Activated CD8-positive, alpha-beta T cell treated with anti-CD3 and anti-CD28 coated beads for 36 hours (primary cell): ENCODE data around the gene KCP. TPM values are rescaled to one million over a fixed set of nuclear protein-coding genes. Genes with fewer than 3 reads are reported as not detected.

Source experiments
- ATAC-seq: fragments of 200-7000 bp; cut with Tn5 transposase; one replicate; pipeline ENCODE4 v1.10.0; 2021; ENCODE audit warnings: mild to moderate bottlenecking, moderate library complexity
- CTCF ChIA-PET: fragments of 350-600 bp; sonication (Branson Sonifier 250); formaldehyde crosslinking; loops from one replicate; lab custom pipeline; 2021; ENCODE audit warnings: antibody characterized with exemption; lab: Charles Lee
- POLR2A ChIA-PET: fragments of 350-600 bp; sonication (Branson Sonifier 250); formaldehyde crosslinking; loops from one replicate; lab custom pipeline; 2021; ENCODE audit warnings: antibody characterized with exemption; lab: Charles Lee
- DNase-seq: peaks from one replicate; pipeline ENCODE4 v3.0.0-alpha.2; 2020
- H3K27ac Mint-ChIP-seq: one replicate; pipeline ENCODE4 v1.8.0; 2021; ENCODE audit warnings: mild to moderate bottlenecking, mixed read lengths
- H3K27me3 Mint-ChIP-seq: one replicate; pipeline ENCODE4 v1.8.0; 2021; ENCODE audit warnings: mixed read lengths
- H3K36me3 Mint-ChIP-seq: one replicate; pipeline ENCODE4 v1.8.0; 2021; ENCODE audit warnings: low read depth, mixed read lengths
- H3K4me1 Mint-ChIP-seq: one replicate; pipeline ENCODE4 v1.8.0; 2021; ENCODE audit warnings: low read depth, mixed read lengths
- H3K4me3 Mint-ChIP-seq: one replicate; pipeline ENCODE4 v1.8.0; 2021; ENCODE audit warnings: mild to moderate bottlenecking, moderate library complexity, mixed read lengths
- H3K9me3 Mint-ChIP-seq: one replicate; pipeline ENCODE4 v1.8.0; 2021; ENCODE audit warnings: mixed read lengths
- CTCF ChIP-seq: fragments of 200-600 bp; IDR thresholded peaks from one replicate; pipeline ENCODE4 v1.8.0; 2022; ENCODE audit warnings: antibody characterized with exemption, mild to moderate bottlenecking
- intact Hi-C: fragments of 100-400 bp; cut with micrococcal nuclease; formaldehyde crosslinking; loops from one replicate; pipeline ENCODE4 v1.10.0; 2022
- total RNA-seq, 2 experiments: library from RNA; stranded (reverse); gene quantifications; one replicate each; pipeline ENCODE4 v1.2.3, GENCODE V29; 2021

The KCP gene
- total RNA-seq, 2 experiments from 2014 or later: not detected

DNA sequence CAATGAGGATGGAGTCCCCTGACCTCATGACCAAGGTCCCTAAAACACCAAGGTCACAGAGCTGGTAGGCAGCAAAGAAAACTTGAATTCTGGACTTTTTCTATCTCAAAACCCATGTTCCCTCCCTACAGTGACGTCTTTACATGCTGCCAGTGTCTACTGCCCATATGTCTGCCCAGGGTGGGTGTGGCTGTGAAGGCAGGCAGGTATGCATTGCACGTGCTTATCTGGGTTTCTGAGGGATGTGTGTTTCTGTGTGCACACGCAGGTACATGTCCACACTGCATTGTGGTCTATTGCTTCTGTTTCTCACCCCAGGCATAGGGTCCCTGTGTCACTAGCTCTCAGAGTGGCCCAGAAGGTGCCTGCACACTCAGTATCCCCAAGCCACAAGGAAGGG, 34.4 kb downstream of the KCP start:
- ChIA-PET POLR2A (no interaction called here), CTCF (interaction anchor here (3.5 kb wide), 1 partner anchor 13 kb away, joined by 16 read pairs; the partner anchor contains the start of gene ATP6V1F)
- no peaks in the 10 kb centered on the region for H3K4me1 Mint-ChIP-seq
- no peaks in the 10 kb centered on the region for H3K36me3 Mint-ChIP-seq
- no peaks in the 10 kb centered on the region for H3K9me3 Mint-ChIP-seq
- DNase-seq (no peak), ATAC-seq (no peak)
- H3K27ac Mint-ChIP-seq: no peak overlapping the region
- intact Hi-C loops: loop anchor here (10.0 kb wide), 1 partner anchor 261 kb away; no protein-coding TSS in a partner anchor
- no peak for TF ChIP-seq CTCF
- no peaks in the 10 kb centered on the region for H3K27me3 Mint-ChIP-seq
- no peak overlapping the region for H3K4me3 Mint-ChIP-seq

DNA sequence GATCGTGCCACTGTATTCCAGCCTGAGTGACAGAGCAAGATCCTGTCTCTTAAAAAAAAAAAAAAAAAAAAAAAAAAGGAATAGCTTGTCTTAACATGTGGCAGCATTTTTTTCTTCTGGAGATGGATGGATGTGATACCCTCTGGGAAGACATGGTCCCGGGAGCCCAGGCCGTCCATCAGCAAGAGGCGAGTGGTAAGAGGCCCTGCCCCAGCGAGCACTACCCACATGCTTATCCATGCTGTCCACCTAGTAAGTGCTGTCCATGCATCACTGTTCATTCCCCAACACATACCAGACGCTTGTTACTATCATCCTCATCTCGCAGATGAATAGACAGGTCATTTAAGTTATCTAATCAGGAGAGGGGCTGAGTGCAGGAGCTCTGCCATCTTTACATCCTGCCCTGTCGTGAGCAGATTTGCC, 35.0 kb downstream of the KCP start:
- CTCF ChIA-PET: interaction anchor here (2.4 to 3.5 kb wide), 2 partner anchors 8 to 12 kb away, joined by 11 to 16 read pairs; partner anchors contain the start of gene ATP6V1F
- no peak for TF ChIP-seq CTCF
- no peaks in the 10 kb centered on the region for H3K4me1 Mint-ChIP-seq
- POLR2A ChIA-PET: no interaction called here
- H3K27me3 Mint-ChIP-seq: peaks cover 2% of the 10 kb centered on the region
- no peak overlapping the region for H3K4me3 Mint-ChIP-seq
- DNase-seq (no peak), ATAC-seq (no peak)
- H3K36me3 Mint-ChIP-seq: no peaks in the 10 kb centered on the region
- H3K27ac Mint-ChIP-seq: no peak overlapping the region
- intact Hi-C loops: loop anchor here (10.0 kb wide), 1 partner anchor 261 kb away; no protein-coding TSS in a partner anchor
- H3K9me3 Mint-ChIP-seq: no peaks in the 10 kb centered on the region

- no peak for DNase-seq
- Mint-ChIP-seq H3K9me3 (no peaks in the 10 kb centered on the region), H3K36me3 (no peaks in the 10 kb centered on the region), H3K4me3 (no peak overlapping the region), H3K27ac (no peak overlapping the region), H3K27me3 (peaks cover 2% of the 10 kb centered on the region), H3K4me1 (peaks cover 4% of the 10 kb centered on the region)
- ATAC-seq: no peak
- POLR2A ChIA-PET: no interaction called here
- CTCF ChIA-PET: interaction anchor here (2.4 to 3.5 kb wide), 2 partner anchors 9 to 11 kb away, joined by 11 to 16 read pairs; partner anchors contain the start of gene ATP6V1F
- no peak for TF ChIP-seq CTCF
- intact Hi-C loops: loop anchor here (10.0 kb wide), 1 partner anchor 260 kb away; no protein-coding TSS in a partner anchor
These were observed 36.1 kb downstream of the KCP start for GRCh38 chr7:128874140-128875031.

DNA sequence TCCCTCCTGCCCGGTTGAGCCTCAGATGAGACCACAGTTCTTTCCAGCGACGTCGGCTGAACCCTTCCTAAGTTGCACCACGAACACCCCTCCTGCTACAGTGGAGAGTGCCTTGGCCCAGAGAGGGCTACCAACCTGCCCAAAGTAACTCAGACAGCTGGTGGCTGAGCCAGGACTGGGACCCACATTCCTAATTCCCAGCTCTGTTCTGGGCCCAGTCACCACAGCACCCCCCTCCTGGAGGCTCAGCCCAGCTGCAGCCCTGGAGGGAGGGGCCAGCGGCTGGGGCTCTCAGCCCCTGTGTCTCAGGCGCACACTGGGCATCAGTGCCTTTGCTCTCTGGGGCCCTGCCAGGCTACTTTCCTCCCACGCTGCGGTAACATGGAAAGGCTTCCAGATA, 37.3 kb downstream of the KCP start:
- POLR2A ChIA-PET: no interaction called here
- H3K27ac Mint-ChIP-seq: no peak overlapping the region
- H3K4me1 Mint-ChIP-seq: peaks cover 4% of the 10 kb centered on the region
- intact Hi-C loops: loop anchor here (10.0 kb wide), 1 partner anchor 258 kb away; no protein-coding TSS in a partner anchor
- H3K27me3 Mint-ChIP-seq: peaks cover 2% of the 10 kb centered on the region
- H3K4me3 Mint-ChIP-seq: no peak overlapping the region
- TF ChIP-seq CTCF: no peak
- H3K9me3 Mint-ChIP-seq: no peaks in the 10 kb centered on the region
- DNase-seq: no peak
- H3K36me3 Mint-ChIP-seq: no peaks in the 10 kb centered on the region
- ATAC-seq: no peak
- CTCF ChIA-PET: interaction anchor here (3.3 to 3.5 kb wide), 2 partner anchors 9 to 10 kb away, joined by 16 to 20 read pairs; partner anchors contain the start of gene ATP6V1F
